Astrocyte (in vitro differentiated cells and primary cell): ENCODE data around the gene TBC1D10B. TPM values are rescaled to one million over a fixed set of nuclear protein-coding genes. Genes with fewer than 3 reads are reported as not detected.

ENCODE experiments used
- DNase-seq: peaks from one replicate; pipeline ENCODE4 v3.0.0-alpha.2; 2010; ENCODE audit warnings: low read depth
- FAIRE-seq: peaks from 2 replicates; lab custom pipeline; 2011; peaks lifted over from hg19 to GRCh38; lab: Jason Lieb, UNC
- H2AFZ ChIP-seq: 2 replicates; pipeline ENCODE4 v1.6.0; 2012; ENCODE audit warnings: low read depth, low read length, inconsistent platforms
- H3K27ac ChIP-seq: 2 replicates; pipeline ENCODE4 v1.5.1; 2011; ENCODE audit warnings: low read depth, low read length, inconsistent platforms
- H3K27me3 ChIP-seq: 2 replicates; pipeline ENCODE4 v1.6.0; 2011; ENCODE audit warnings: low read length, inconsistent platforms; ENCODE audit not compliant: insufficient read depth
- H3K36me3 ChIP-seq: 2 replicates; pipeline ENCODE4 v1.5.1; 2011; ENCODE audit warnings: low read length, inconsistent platforms; ENCODE audit not compliant: insufficient read depth
- H3K4me1 ChIP-seq: 2 replicates; pipeline ENCODE4 v1.5.1; 2011; ENCODE audit warnings: low read length, inconsistent platforms; ENCODE audit not compliant: insufficient read depth
- H3K4me2 ChIP-seq: 2 replicates; pipeline ENCODE4 v1.6.0; 2012; ENCODE audit warnings: low read length, inconsistent platforms
- H3K4me3 ChIP-seq: 2 replicates; pipeline ENCODE4 v1.5.1; 2011; ENCODE audit warnings: low read depth, mild to moderate bottlenecking, low read length, inconsistent platforms; ENCODE audit not compliant: insufficient read depth
- H3K79me2 ChIP-seq: 2 replicates; pipeline ENCODE4 v1.6.0; 2012; ENCODE audit warnings: mild to moderate bottlenecking, low read length, inconsistent platforms; ENCODE audit not compliant: insufficient read depth
- H3K9ac ChIP-seq: 2 replicates; pipeline ENCODE4 v1.6.0; 2012; ENCODE audit warnings: mild to moderate bottlenecking, low read length, inconsistent platforms
- H3K9me3 ChIP-seq: 2 replicates; pipeline ENCODE4 v1.5.1; 2012; ENCODE audit warnings: low read depth, mild to moderate bottlenecking, low read length, inconsistent platforms; ENCODE audit not compliant: insufficient read depth
- H4K20me1 ChIP-seq: 2 replicates; pipeline ENCODE4 v1.6.0; 2012; ENCODE audit warnings: low read length, inconsistent platforms; ENCODE audit not compliant: insufficient read depth
- H3K27ac Mint-ChIP-seq: one replicate; pipeline ENCODE4 v1.8.0; 2021; ENCODE audit warnings: mild to moderate bottlenecking, mixed read lengths; ENCODE audit not compliant: unreplicated experiment
- H3K27me3 Mint-ChIP-seq: one replicate; pipeline ENCODE4 v1.8.0; 2021; ENCODE audit warnings: low read depth, mixed read lengths; ENCODE audit not compliant: unreplicated experiment
- H3K36me3 Mint-ChIP-seq: one replicate; pipeline ENCODE4 v1.8.0; 2021; ENCODE audit warnings: low read depth, mixed read lengths; ENCODE audit not compliant: unreplicated experiment
- H3K4me1 Mint-ChIP-seq: one replicate; pipeline ENCODE4 v1.8.0; 2021; ENCODE audit warnings: low read depth, mixed read lengths; ENCODE audit not compliant: unreplicated experiment
- H3K4me3 Mint-ChIP-seq: one replicate; pipeline ENCODE4 v1.8.0; 2021; ENCODE audit warnings: mild to moderate bottlenecking, moderate library complexity, mixed read lengths; ENCODE audit not compliant: unreplicated experiment
- H3K9me3 Mint-ChIP-seq: one replicate; pipeline ENCODE4 v1.8.0; 2021; ENCODE audit warnings: mild to moderate bottlenecking, mixed read lengths; ENCODE audit not compliant: unreplicated experiment
- CTCF ChIP-seq: IDR thresholded peaks from 2 replicates; pipeline ENCODE4 v1.5.1; 2011; ENCODE audit warnings: low read depth, mild to moderate bottlenecking, inconsistent platforms, low read length, moderate library complexity; ENCODE audit not compliant: insufficient read depth
- EZH2 ChIP-seq: IDR thresholded peaks from 2 replicates; pipeline ENCODE4 v1.6.1; 2012; ENCODE audit warnings: mild to moderate bottlenecking, low read length, inconsistent platforms; ENCODE audit not compliant: insufficient read depth
- total RNA-seq: library from RNA; stranded (reverse); gene quantifications from 2 replicates; pipeline ENCODE4 v1.2.1, GENCODE V29; 2021

Gene TBC1D10B
- total RNA-seq, 1 donor from 2014 or later = 50.8 TPM

- H3K27me3 Mint-ChIP-seq = no peaks in the 10 kb centered on the region
- H3K4me3 Mint-ChIP-seq = peak overlapping the region; percentile 95
- H3K4me1 Mint-ChIP-seq = peaks cover 13% of the 10 kb centered on the region
- peaks cover 36% of the 10 kb centered on the region for H4K20me1 ChIP-seq
- peaks cover 20% of the 10 kb centered on the region for H3K36me3 Mint-ChIP-seq
- peak overlapping the region; percentile 96 for H3K9ac ChIP-seq
- H3K27me3 ChIP-seq = no peaks in the 10 kb centered on the region
- H3K4me1 ChIP-seq = peaks cover 23% of the 10 kb centered on the region
- peaks cover 20% of the 10 kb centered on the region for H3K36me3 ChIP-seq
- H3K27ac ChIP-seq = no peak overlapping the region
- peak overlapping the region; percentile 55 for H3K27ac Mint-ChIP-seq
- H3K79me2 ChIP-seq = peaks cover 46% of the 10 kb centered on the region
- no peaks in the 10 kb centered on the region for H3K9me3 ChIP-seq
- TF ChIP-seq EZH2 (no peak), CTCF (no peak)
- H2AFZ ChIP-seq = no peak overlapping the region
- FAIRE-seq (no peak), DNase-seq (no peak)
- no peak overlapping the region for H3K4me3 ChIP-seq
- H3K4me2 ChIP-seq = peak overlapping the region; percentile 96
- H3K9me3 Mint-ChIP-seq = no peaks in the 10 kb centered on the region
Observed at GRCh38 chr16:30353438-30354129, 16.7 kb downstream of the TBC1D10B start.

GRCh38 chr16:30352488-30353401, 17.5 kb downstream of the TBC1D10B start:
- Mint-ChIP-seq H3K36me3 (peaks cover 20% of the 10 kb centered on the region), H3K27ac (peak overlapping the region; percentile 47), H3K27me3 (no peaks in the 10 kb centered on the region), H3K9me3 (no peaks in the 10 kb centered on the region), H3K4me3 (peak overlapping the region; percentile 60), H3K4me1 (peaks cover 13% of the 10 kb centered on the region)
- Histone ChIP-seq H3K9me3 (no peaks in the 10 kb centered on the region), H3K4me2 (peak overlapping the region; percentile 48), H3K79me2 (peaks cover 39% of the 10 kb centered on the region), H3K36me3 (peaks cover 20% of the 10 kb centered on the region), H4K20me1 (peaks cover 35% of the 10 kb centered on the region), H3K4me1 (peaks cover 23% of the 10 kb centered on the region), H3K4me3 (no peak overlapping the region), H3K27ac (peak overlapping the region; percentile 69), H3K9ac (peak overlapping the region; percentile 47), H3K27me3 (no peaks in the 10 kb centered on the region), H2AFZ (no peak overlapping the region)
- no peak for DNase-seq
- no peak for TF ChIP-seq EZH2
- peak; percentile 12 for TF ChIP-seq CTCF
- FAIRE-seq = no peak
